HG03442 (cell line): Measurements from ENCODE around the gene IFT52.
"Not testable (repeated sequence)": the region's sequence is repeated elsewhere in the genome, so short reads cannot be mapped to it uniquely, and the experiment has no call there.

Experiments used
- ATAC-seq: cut with Tn5 transposase; IDR thresholded peaks from one replicate; pipeline ENCODE4 v1.9.1; 2021; ENCODE audit warnings: mild to moderate bottlenecking, moderate library complexity; ENCODE audit not compliant: unreplicated experiment

The IFT52 gene

DNA sequence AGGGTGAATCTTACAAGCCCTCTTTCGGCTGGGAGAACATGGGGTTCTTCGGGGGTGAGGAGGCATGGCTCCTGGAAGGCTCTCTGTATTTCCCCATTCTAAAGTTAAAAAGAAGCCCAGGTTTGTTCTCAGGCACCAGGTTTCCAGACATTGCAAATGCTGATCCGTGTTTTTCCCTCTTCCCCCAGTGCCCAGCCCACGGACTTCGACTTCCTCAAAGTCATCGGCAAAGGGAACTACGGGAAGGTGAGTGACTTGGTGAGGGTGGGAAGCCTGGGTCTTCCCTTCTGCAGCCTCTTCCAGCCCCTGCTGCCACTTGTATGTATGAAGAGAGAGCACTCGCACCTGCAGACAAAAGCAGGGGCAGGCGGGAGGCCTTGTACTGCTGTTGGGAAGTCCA, 23.3 kb upstream of the IFT52 start:
- no peak for ATAC-seq

DNA sequence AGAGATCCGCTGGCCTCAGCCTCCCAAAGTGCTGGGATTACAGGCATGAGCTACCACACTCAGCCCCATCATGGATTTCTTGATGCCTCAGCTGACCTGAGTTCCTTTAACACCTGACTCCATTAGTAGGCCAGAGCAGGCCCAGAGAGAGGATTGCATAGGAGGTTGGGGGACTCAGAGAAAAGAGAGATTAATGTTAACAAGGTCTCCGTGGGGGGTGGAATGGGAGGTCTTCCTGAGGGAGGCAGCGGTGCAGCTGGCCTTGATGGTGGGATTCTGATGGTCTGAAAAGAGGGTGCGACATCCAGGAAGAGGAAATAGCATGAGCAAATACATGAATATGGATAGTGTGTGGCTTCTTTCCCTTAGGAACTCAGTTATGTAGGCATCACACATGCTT, 22.0 kb upstream of the IFT52 start:
- ATAC-seq: no peak

DNA sequence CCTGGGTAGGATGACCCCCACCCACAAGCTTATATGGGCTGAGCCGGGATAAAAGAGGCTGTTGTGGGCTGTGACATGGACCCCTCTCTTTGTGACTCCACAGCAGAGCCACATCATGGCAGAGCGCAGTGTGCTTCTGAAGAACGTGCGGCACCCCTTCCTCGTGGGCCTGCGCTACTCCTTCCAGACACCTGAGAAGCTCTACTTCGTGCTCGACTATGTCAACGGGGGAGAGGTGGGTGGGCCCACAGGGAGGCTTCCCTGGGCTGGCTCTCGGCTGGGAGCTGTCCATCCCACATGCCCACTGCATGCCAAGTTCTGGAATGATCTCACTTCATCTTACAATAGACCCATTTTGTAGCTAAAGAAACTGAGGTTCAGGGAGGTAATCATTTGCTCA, 21.5 kb upstream of the IFT52 start:
- no peak for ATAC-seq

DNA sequence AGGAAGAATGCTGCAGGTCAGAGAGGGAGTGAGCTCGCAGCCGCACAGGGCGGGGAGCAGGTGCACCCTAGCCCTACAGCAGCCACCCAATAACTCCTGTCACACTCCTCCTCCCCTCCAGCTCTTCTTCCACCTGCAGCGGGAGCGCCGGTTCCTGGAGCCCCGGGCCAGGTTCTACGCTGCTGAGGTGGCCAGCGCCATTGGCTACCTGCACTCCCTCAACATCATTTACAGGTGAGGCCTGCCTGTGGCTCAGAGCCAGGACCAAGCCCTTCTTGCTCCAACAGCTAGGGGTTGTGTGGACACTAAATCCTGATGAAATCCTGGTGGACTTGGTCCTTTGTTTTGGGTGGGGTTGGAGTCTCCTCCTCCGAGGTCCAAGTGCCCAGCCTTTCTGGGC, 20.2 kb upstream of the IFT52 start:
- no peak for ATAC-seq

DNA sequence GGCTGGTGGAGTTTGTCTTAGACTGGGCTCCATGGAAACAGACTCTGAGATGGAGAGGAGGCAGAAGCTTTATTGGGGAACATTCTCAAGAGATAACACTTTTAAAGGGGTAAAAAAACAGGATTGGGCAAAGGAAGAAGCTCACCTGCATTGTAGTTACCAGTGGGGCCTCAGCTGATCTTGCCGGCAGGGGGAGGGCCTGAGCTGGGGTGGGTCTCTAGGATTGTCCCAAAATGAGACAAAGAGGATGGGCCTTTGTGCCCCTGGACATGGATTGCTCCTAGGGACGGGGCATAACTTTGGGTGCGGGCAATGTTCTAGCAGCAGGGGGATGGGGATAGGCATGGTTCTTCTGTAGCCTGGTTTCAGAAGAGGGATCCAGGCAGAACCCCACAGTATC, 19.4 kb upstream of the IFT52 start:
- ATAC-seq: no peak

DNA sequence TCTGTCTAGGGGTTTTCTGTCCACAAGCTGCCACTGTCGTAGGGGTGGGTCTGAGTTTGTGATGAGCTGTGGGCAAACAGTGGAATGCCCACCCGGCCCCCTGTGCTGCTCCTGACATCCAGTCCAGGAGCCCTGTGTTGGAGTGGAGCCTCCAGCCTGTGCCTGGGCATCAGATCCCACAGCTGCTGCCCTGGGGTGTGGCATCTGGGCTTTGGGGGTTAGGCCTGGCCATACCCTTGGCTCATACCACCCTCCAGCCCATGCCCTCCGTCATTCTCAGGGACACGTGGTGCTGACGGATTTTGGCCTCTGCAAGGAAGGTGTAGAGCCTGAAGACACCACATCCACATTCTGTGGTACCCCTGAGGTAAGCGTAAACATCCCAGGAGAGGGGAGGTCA, 19.0 kb upstream of the IFT52 start:
- no peak for ATAC-seq

DNA sequence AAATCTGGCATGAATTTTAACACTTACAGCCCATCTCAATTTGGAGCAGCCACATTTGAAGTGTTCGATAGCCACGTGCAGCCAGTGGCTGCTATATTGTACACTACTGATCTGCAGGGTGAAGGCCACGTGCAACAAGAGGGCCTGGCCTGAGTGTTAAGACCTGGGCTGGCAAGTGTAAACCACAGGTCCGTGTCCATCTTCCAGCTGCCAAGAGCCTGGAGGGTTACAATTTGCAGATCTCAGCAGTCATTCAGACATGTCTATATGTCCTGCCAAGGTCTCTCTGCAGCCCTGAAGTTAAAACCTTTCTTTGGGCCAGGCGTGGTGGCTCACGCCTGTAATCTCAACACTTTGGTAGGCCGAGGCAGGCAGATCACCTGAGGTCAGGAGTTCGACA, 17.8 kb upstream of the IFT52 start:
- no peak for ATAC-seq

DNA sequence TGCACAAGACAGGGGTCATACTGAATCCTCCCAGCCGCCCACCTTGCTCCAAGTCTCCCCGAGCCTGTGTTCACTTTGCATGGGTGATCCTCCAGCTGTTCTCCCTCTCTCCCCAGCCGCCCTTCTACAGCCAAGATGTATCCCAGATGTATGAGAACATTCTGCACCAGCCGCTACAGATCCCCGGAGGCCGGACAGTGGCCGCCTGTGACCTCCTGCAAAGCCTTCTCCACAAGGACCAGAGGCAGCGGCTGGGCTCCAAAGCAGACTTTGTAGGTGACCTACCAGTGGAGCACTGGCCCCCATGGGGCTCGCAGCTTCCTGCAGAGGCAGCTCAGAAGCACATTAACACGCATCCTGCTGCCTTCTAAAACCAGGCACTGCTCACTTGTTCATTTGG, 14.6 kb upstream of the IFT52 start:
- ATAC-seq: no peak

DNA sequence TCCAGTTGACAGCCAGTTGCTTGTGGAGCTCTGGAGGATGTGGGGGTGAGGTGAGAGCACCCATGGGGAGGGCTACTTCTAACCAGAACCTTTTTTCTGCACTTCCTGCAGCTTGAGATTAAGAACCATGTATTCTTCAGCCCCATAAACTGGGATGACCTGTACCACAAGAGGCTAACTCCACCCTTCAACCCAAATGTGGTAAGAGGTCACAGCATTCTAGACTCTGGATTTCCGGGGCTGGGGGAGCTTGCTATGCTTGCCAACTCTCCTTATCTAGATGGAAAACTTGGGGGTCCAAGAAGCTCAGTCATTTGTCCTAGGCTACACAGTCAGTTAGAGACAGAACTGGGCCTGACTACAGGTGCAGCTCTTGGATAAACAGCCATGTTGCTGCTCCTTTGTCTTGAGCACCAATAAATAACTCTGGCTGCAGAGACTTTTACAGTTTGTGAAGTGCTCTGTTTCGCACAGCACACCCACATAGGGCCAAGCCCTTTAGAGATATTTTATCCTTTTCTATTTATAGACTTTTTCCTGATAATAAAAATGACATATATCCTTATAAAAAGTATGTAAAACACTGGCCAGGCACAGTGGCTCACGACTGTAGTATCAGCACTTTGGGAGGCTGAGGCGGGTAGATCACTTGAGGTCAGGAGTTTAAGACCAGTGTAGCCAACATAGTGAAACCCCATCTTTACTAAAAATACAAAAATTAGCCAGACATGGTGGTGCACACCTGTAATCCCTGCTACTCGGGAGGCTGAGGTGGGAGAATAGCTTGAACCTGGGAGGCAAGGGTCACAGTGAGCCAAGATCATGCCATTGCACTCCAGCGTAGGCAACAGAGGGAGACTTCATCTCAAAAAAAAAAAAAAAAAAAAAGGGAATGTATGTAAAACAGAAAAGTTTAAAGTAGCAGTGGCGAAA, 10.6 kb upstream of the IFT52 start:
- ATAC-seq: no peak

DNA sequence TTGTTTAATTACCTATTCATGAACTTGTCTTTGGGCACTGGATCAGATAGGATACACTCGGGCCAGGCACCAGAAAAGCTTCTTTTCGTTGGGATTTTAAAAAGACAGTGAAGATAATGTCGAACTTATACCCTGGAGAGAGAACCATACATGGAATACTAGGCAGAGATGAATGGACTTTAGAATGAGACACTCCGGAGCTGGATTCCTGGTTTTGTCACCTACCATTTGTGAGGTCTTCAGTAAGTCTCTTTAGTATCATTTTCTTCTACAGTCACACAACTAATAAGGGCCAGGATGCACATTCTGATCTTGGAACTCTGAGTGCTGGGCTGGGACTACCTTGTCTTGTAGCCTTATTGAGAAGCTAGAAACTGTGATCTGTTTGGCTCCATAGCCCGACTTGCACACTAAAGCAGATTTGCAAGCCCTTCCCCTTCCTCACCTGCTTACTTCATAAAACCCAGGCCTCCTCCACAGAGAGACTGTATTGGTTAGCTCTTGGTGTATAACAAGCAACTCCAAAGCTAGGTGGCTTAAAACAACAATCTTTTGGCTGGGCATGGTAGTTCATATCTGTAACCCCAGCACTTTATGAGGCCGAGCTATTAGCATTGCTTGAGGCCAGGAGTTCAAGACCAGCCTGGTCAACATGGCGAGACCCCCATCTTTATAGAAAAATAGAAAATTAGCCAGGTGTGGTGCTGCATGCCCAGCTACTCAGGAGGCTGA, 7.4 kb upstream of the IFT52 start:
- ATAC-seq: no peak

DNA sequence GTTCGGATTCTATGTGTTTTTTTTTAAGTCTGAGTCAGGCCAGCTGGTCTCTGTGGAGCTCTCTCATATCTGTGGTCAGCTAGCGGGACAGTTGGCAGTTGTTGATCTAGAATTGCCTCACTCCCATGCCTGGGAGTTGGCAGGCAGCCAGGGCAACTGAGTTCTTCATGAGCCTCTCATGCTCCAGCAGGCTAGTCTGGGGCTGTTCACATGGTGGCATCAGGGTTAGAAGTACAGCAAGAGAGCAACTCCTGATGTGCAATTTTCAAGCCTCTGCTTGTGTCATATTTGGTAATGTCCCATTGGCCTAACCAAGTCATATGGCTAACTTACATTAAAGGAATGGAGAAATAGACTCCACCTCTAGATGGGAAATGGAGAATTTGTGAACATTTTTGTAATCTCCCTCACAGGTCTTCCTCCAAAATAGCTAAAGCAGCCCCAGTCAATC, 6.7 kb upstream of the IFT52 start:
- ATAC-seq: no peak

DNA sequence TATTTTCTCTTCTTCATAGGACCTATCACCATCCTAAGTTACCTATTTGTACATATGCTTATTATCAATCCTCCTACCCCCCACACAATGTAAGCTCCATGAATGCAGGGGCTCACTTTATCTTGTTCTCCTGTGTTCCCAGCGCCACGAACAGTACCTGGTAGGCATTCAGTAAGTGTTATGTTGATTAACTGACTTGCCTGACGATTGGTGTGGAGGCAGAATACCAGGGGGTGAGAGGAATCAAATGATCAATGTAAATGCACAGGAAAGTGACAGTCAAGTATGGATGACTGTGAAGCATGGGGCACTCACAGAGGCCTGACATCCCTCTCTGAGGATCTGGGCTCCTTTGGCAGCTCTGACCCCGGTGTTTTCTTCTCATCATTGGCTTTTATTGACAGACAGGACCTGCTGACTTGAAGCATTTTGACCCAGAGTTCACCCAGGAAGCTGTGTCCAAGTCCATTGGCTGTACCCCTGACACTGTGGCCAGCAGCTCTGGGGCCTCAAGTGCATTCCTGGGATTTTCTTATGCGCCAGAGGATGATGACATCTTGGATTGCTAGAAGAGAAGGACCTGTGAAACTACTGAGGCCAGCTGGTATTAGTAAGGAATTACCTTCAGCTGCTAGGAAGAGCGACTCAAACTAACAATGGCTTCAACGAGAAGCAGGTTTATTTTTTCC, 6.1 kb upstream of the IFT52 start:
- ATAC-seq: no peak

DNA sequence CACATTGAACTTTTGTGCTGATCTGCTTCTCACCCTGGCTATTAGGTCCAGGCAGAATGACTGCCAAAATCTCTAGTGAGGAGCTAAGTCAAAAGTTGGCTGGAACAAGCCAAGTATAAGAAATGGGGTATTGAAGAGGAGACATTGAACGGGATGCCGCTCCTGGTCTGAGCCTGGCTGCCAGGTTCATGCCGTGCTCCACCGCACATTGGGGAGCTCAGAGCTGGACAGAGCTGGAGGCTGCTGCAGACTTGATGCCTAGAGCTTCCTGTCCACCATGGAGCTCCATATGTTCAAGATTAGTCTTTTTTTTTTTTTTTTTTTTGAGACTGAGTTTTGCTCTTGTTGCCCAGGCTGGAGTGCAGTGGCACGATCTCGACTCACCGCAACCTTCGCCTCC, 4.1 kb upstream of the IFT52 start:
- no peak for ATAC-seq

DNA sequence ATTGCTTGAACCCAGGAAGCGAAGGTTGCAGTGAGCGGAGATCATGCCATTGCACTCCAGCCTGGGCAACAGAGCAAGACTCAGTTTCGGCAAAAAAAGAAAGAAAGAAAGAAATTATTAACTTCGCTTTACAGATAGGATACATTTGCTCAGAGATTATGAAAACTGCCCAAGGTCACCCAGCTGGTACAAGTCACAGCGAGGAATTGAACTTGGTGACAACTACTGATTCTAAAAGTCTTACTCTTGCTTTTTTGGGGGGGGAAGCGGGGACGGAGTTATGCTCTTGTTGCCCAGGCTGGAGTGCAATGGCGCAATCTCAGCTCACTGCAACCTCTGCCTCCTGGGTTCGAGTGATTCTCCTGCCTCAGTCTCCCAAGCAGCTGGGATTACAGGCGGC, 2.2 kb upstream of the IFT52 start:
- not testable (repeated sequence) for ATAC-seq

DNA sequence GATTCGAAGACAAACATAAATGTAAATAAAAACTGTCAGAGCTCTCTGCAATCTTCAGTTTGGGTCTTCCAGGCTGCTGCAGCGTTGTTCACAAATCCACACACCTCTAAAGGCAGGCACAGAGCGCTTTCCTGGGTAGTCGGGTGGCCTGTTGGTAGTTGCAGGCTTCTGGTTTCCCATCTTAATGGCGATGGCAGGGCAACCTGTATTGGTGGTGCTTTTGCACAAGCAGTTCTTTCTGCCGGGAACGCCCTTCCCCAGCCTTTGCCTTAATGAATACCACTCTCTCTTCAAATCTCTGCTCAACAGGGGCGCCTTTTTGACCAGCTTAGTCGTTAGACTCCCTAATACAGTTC, 723 bp upstream of the IFT52 start:
- no peak for ATAC-seq

DNA sequence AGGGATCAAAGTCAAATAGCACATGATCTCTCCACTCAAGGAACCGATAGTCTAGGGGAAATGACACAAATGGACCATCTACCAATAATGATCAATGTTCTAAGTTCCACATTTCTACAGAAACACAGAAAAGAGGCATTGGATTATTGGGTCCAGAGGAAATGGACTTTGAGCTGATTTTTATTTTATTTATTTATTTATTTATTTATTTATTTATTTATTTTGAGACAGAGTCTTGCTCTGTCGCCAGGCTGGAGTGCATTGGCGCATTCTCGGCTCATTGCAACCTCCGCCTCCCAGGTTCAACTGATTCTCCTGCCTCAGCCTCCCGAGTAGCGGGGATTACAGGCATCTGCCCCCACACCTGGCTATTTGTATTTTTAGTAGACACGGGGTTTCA, 11.2 kb downstream of the IFT52 start:
- not testable (repeated sequence) for ATAC-seq

DNA sequence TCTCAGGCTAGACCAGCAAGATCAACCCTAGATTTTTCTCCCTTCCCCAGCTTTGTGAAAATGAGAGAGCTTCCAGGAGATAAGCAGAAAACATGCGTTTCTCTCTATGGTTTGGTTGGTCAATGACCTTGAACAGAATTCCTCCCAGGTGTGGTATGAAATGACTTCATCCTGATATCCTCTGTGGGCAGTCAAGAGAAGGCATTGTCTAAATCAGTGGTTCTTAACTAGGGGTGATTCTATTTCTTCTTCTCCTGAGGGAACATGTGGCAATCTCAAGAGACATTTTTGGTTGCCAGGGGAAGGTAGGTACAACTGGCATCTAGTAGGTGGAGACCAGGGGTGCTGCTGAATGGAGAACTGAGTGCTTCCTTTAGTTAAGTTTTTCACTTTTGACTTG, 12.4 kb downstream of the IFT52 start:
- no peak for ATAC-seq

DNA sequence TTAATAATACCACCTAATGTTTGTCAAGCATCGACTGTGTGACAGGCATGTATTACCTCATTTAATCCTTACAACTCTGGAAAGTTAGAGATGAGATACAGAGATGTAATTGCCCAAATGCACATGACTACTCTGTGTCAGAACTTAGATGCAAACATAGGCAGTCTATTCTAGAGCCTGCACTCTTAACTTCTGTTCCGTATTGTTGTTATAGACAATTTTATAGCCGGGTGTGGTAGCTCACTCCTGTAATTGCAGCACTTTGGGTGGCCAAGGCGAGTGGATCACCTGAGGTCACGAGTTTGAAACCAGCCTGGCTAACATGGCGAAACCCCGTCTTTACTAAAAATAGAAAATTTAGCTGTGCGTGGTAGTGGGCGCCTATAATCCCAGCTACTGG, 15.0 kb downstream of the IFT52 start:
- ATAC-seq: no peak

DNA sequence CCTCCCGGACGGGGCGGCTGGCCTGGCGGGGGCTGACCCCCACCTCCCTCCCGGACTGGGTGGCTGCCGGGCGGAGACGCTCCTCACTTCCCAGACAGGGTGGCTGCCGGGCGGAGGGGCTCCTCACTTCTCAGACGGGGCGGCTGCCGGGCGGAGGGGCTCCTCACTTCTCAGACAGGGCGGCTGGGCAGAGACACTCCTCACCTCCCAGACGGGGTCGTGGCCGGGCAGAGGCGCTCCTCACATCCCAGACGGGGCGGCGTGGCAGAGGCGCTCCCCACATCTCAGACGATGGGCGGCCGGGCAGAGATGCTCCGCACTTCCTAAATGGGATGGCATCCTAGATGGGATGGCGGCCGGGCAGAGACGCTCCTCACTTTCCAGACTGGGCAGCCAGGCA, 16.5 kb downstream of the IFT52 start:
- ATAC-seq: not testable (repeated sequence)

DNA sequence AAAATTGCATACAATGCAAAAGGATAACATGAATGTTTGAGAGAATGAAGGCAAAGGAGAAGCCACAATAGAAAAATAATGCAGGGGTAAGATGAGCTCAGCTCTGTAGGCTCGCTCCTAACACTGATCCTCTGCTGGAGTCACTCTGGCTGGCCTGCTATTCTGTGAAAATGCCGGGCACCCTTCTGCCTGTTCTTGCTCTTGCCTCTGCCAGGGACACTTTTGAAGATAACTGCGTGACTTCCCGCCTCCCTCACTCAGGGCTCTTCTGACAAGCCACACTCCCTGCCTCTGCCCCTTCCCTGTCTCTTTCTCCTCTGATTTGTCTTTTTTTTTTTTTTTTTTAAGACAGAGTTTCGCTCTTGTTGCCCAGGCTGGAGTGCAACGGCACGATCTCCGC, 40.9 kb downstream of the IFT52 start:
- ATAC-seq: no peak

DNA sequence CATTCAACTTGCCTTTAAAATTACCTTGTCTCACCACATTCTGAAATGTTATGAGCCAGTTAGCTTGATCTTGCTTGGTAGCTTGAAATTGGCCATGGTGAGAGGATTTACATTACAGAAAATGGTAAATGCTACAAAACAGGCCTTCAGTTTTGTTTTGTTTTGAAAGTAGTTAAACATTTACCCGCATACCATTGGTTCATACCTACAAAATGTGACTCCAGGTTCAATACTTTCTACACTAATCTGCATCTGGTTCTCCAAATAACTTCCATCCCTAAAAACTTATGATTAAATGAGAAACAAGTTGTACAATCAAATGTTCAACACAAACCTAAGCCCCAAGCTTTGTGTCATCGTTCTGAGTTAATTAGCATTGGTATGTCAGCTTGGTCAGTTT, 45.7 kb downstream of the IFT52 start:
- no peak for ATAC-seq

DNA sequence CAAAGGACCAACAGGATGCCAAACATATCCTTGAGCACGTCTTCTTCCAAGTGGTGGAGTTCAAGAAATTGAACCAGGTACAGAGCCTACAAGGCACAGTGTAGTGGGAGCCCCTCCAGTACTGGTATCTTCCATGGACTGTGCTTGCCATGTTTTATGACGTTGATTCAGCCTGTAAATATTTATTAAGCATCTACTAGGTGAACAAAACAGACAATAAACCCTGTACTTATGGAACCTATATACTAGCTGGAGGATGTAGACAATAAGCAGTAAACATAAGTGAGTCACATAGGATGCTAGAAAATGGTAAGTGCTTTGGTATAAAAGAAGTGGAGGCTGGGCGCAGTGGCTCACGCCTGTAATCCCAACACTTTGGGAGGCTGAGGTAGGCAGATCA, 51.8 kb downstream of the IFT52 start:
- no peak for ATAC-seq
